ENCODE data around the gene CDKAL1. TPM values are rescaled to one million over a fixed set of nuclear protein-coding genes. Genes with fewer than 3 reads are reported as not detected.

Gene CDKAL1
- total RNA-seq, 1 donor from 2014 or later = 12.2 TPM

DNA sequence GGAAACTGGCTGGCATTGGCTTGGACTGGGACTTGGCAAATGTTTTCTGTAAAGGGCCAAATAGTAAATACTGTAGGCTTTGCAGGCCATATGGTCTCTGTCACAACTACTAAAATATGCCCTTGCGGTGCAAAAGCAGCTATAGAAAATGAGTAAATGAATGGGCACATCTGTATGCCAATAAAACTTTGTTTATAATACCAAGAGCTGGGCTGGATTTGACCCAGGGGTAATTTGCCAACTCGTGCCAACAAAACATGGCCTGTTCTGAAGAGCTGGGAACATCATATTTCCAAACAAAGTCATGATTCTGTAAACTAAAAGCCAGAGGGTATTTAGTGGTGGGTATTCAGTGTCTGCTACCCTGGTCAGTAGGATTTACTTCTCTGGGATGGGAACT, 739.2 kb downstream of the CDKAL1 start:
- DNase-seq (ENCODE audit: low read depth) = no peak
- no peak overlapping the region for H3K4me3 ChIP-seq (ENCODE audit: low read depth, low read length)
- TF ChIP-seq, protein P1, sequence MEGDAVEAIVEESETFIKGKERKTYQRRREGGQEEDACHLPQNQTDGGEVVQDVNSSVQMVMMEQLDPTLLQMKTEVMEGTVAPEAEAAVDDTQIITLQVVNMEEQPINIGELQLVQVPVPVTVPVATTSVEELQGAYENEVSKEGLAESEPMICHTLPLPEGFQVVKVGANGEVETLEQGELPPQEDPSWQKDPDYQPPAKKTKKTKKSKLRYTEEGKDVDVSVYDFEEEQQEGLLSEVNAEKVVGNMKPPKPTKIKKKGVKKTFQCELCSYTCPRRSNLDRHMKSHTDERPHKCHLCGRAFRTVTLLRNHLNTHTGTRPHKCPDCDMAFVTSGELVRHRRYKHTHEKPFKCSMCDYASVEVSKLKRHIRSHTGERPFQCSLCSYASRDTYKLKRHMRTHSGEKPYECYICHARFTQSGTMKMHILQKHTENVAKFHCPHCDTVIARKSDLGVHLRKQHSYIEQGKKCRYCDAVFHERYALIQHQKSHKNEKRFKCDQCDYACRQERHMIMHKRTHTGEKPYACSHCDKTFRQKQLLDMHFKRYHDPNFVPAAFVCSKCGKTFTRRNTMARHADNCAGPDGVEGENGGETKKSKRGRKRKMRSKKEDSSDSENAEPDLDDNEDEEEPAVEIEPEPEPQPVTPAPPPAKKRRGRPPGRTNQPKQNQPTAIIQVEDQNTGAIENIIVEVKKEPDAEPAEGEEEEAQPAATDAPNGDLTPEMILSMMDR (conservative IDR thresholded peaks at IDR 0.05; ENCODE audit: low read depth, low read length) = no peak

DNA sequence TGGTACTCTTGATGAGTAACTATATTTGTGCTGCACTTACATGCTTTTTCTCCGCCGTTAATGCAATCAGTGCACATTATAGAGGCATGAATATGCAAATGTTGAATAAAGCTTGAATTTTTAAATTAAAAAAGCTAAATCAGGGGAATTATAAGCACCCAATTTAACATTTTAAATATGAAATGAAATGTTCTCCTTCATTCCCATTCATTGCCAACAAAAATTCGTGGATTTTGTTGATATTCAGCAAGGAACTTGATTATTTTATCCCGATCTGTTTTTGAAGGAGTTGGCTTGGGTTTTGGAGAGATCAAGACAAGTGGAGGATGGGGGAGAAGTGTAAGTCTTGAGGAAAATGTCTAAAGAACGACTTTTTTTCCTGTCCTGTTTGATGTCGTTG, 740.6 kb downstream of the CDKAL1 start:
- TF ChIP-seq, protein P1 (conservative IDR thresholded peaks at IDR 0.05; ENCODE audit: low read depth, low read length) = no peak
- DNase-seq (ENCODE audit: low read depth) = no peak
- no peak overlapping the region for H3K4me3 ChIP-seq (ENCODE audit: low read depth, low read length)

DNA sequence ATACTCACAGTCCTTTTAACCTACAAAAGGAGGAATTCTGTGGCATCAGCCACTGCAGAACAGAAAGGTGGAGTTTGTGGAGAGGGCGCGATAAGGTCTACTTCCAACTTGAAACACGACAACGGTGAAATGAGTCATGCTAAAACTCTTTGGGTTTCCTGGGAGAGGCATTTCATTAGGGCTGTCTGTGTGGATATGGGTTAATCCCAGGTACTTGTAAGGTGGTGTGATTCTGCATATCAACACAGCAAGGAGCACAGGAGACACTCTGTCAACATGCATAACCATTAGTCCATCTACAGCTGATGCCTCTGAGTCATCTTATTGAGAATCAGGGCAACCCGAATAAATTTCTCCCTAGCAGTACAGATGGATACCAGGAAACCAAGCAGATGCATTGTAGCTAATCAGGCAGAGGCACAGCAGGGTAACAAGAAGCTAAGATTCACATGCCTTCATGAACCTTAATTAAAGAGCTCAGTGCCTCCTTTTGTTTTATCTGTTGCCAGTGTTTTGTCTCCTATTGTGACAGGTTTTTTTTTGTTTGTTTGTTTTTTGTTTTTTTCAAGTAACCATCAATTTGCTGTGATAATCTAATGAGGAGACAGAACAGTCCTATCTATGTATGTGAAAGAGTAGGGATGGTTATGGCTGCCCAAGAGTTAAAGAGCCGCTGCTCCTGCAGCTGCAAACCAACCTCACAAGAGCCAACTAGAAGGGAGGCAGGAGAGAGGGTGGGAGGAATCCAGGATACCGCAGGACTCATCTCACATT, 743.5 kb downstream of the CDKAL1 start:
- no peak overlapping the region for H3K4me3 ChIP-seq (ENCODE audit: low read depth, low read length)
- TF ChIP-seq, protein P1 (conservative IDR thresholded peaks at IDR 0.05; ENCODE audit: low read depth, low read length) = no peak
- peak; percentile 32 for DNase-seq (ENCODE audit: low read depth)

DNA sequence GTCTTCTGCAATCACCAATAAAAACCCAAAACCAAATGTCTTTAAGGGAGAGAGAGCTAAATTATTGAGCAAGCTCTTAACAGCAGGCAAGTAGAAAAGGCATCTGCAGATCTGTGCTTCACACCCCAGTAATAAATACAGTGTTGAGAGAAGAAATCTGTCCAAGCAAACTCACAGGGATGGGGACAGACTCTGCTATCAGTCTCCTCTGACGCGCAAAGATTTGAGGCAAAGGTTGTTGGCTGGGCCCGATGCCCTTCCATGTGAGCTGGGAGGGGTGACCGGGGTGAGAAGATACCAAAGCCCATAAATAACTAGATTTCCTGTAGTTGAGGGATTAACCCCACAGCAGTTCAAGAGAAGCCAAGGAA, 744.1 kb downstream of the CDKAL1 start:
- no peak for DNase-seq (ENCODE audit: low read depth)
- H3K4me3 ChIP-seq (ENCODE audit: low read depth, low read length) = no peak overlapping the region
- TF ChIP-seq, protein P1 (conservative IDR thresholded peaks at IDR 0.05; ENCODE audit: low read depth, low read length) = no peak

DNA sequence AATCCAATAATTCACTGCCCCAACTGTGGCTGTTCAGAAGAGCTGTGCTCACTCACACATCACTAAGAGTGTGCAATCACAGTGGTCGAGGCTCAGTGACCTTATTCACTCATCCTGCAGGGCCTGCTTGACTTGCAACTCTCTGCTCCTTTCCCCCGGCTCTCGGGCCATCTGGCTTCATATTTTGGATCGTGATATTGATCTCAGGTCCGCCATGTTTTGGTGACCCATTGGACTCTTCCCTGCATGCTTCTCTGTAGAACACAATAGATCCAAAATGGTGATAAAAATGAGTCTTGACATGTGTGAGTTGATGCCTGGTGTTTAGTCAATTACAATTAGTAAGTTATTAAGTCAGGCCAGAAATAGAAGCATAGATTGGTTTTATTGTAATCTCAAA, 745.4 kb downstream of the CDKAL1 start:
- TF ChIP-seq, protein P1 (conservative IDR thresholded peaks at IDR 0.05; ENCODE audit: low read depth, low read length) = no peak
- no peak for DNase-seq (ENCODE audit: low read depth)
- H3K4me3 ChIP-seq (ENCODE audit: low read depth, low read length) = no peak overlapping the region

DNA sequence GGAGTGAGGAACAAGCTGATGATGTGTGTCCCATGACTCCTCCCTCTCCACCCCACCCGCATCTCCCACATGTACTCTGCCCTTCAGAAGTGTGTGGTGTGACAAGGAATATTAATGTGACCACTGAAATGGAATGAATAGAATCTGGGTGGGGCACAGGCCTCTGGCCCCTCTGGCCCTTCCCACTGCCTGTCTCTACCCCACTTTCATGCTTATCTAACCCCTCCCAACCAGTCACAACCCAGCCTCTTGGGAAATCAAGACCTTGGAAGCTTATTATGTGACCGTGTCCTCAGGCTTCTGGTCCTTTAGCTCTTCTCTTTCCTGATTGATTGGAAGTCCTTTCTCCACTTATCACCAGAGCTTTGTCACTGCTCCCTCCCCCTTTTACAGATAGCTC, 747.1 kb downstream of the CDKAL1 start:
- TF ChIP-seq, protein P1 (conservative IDR thresholded peaks at IDR 0.05; ENCODE audit: low read depth, low read length) = no peak
- H3K4me3 ChIP-seq (ENCODE audit: low read depth, low read length) = no peak overlapping the region
- DNase-seq (ENCODE audit: low read depth) = no peak

Other genes starting within 250 kb of the CDKAL1 start
- 12.5 and 13.1 TPM in 2 replicates for gene E2F3, start 132.6 kb upstream of the CDKAL1 start, total RNA-seq

Data from epithelial cell of proximal tubule (primary cell).